D721Med (cell line): ENCODE results near the gene KLF11.

Experiments
- DNase-seq: peaks from one replicate; pipeline ENCODE4 v3.0.0; 2011; ENCODE audit warnings: low spot score; ENCODE audit not compliant: insufficient read length
- FAIRE-seq: peaks from 2 replicates; lab custom pipeline; 2011; peaks lifted over from hg19 to GRCh38; lab: Jason Lieb, UNC
- CTCF ChIP-seq: IDR thresholded peaks from 2 replicates; pipeline ENCODE4 v1.5.1; 2012; ENCODE audit warnings: mild to moderate bottlenecking, control low read depth; ENCODE audit not compliant: insufficient read depth; ENCODE audit errors: missing control alignments

Gene KLF11

GRCh38 chr2:10005461-10006235, 37.7 kb upstream of the KLF11 start:
- no peak for DNase-seq
- no peak for FAIRE-seq
- TF ChIP-seq CTCF = no peak

- no peak for DNase-seq
- TF ChIP-seq CTCF = no peak
These were observed 36.9 kb upstream of the KLF11 start for GRCh38 chr2:10006236-10007161.

GRCh38 chr2:10007435-10007834, 35.9 kb upstream of the KLF11 start:
- no peak for FAIRE-seq
- DNase-seq = no peak
- no peak for TF ChIP-seq CTCF

More at GRCh38 chr2:10006236-10007161, 36.9 kb upstream of the KLF11 start:
- no peak for FAIRE-seq

GRCh38 chr2:10007921-10008808, 35.2 kb upstream of the KLF11 start:
- FAIRE-seq (no peak), DNase-seq (no peak)
- TF ChIP-seq CTCF = peak; percentile 38

- TF ChIP-seq CTCF = no peak
- DNase-seq = no peak
- FAIRE-seq = no peak
These were observed 34.6 kb upstream of the KLF11 start for GRCh38 chr2:10008809-10009176.

GRCh38 chr2:10009271-10009810, 34.0 kb upstream of the KLF11 start:
- no peak for TF ChIP-seq CTCF
- DNase-seq = no peak
- no peak for FAIRE-seq
